H1 (cell line): ENCODE data around the gene GNG14. TPM values are rescaled to one million over a fixed set of nuclear protein-coding genes. Genes with fewer than 3 reads are reported as not detected.
A peak's percentile ranks its signal among the peaks of the same experiment; 100 is the strongest.

Experiments used
- CTCF ChIA-PET: fragments of 300-600 bp; sonication (Branson Sonifier 250); formaldehyde crosslinking; loops from one replicate; lab custom pipeline; 2021; ENCODE audit not compliant: partially characterized antibody; lab: Charles Lee
- POLR2A ChIA-PET: fragments of 300-600 bp; sonication (Branson Sonifier 250); formaldehyde crosslinking; loops from one replicate; lab custom pipeline; 2021; ENCODE audit warnings: inconsistent platforms; ENCODE audit not compliant: partially characterized antibody; lab: Charles Lee
- DNase-seq, 2 experiments: peaks; one replicate each; pipeline versions ENCODE4 v3.0.0 to v3.0.0-alpha.2; 2010 to 2022; ENCODE audit warnings: low spot score in 2 of 2, low read depth in 1 of 2, mixed read lengths in 1 of 2
- FAIRE-seq: peaks from 2 replicates; lab custom pipeline; 2011; peaks lifted over from hg19 to GRCh38; lab: Jason Lieb, UNC
- H2AFZ ChIP-seq: 2 replicates; pipeline ENCODE4 v1.8.1; 2012; ENCODE audit warnings: low read length, inconsistent platforms
- H2AK5ac ChIP-seq: 2 replicates; pipeline ENCODE4 v1.6.1; 2013; ENCODE audit warnings: low read depth, low read length
- H2BK120ac ChIP-seq: replicated peaks from 2 replicates; pipeline ENCODE3; 2013; ENCODE audit warnings: low read depth, low read length, inconsistent platforms
- H2BK12ac ChIP-seq: 2 replicates; pipeline ENCODE4 v1.6.1; 2013; ENCODE audit warnings: low read depth, low read length
- H2BK15ac ChIP-seq: 2 replicates; pipeline ENCODE4 v1.6.1; 2013; ENCODE audit warnings: low read length
- H2BK20ac ChIP-seq: 2 replicates; pipeline ENCODE4 v1.6.1; 2013; ENCODE audit warnings: low read length
- H2BK5ac ChIP-seq: 2 replicates; pipeline ENCODE4 v1.6.1; 2013; ENCODE audit warnings: low read depth, low read length
- H3K14ac ChIP-seq: 2 replicates; pipeline ENCODE4 v1.6.1; 2013; ENCODE audit warnings: inconsistent platforms; ENCODE audit not compliant: insufficient read length
- H3K18ac ChIP-seq: 2 replicates; pipeline ENCODE4 v1.6.1; 2013; ENCODE audit warnings: low read length; ENCODE audit errors: extremely low read depth
- H3K23ac ChIP-seq: 2 replicates; pipeline ENCODE4 v1.6.1; 2013; ENCODE audit warnings: inconsistent platforms; ENCODE audit not compliant: insufficient read length
- H3K23me2 ChIP-seq: 2 replicates; pipeline ENCODE4 v1.6.1; 2013; ENCODE audit warnings: low read depth, low read length
- H3K27ac ChIP-seq: 2 replicates; pipeline ENCODE4 v1.6.1; 2011; ENCODE audit warnings: low read depth, low read length, inconsistent platforms
- H3K27me3 ChIP-seq, 4 experiments: replicated peaks in 1 of 4; 1 replicate in 1 of 4; 2 replicates in 3 of 4; pipeline versions ENCODE4 v1.6.1 to v1.8.1; 2011 to 2013; ENCODE audit warnings: low read length in 3 of 4, mild to moderate bottlenecking in 3 of 4, inconsistent platforms in 2 of 4, mixed read lengths in 2 of 4, moderate library complexity in 1 of 4; ENCODE audit not compliant: control insufficient read depth in 3 of 4, insufficient read depth in 3 of 4; ENCODE audit errors: extremely low read depth in 1 of 4
- H3K36me3 ChIP-seq, 4 experiments: 2 replicates each; pipeline versions ENCODE4 v1.6.1 to v1.8.1; 2011 to 2013; ENCODE audit warnings: mild to moderate bottlenecking in 4 of 4, low read length in 3 of 4, moderate library complexity in 2 of 4, control low read depth in 1 of 4, inconsistent platforms in 1 of 4; ENCODE audit not compliant: insufficient read depth in 4 of 4, control insufficient read depth in 2 of 4
- H3K4ac ChIP-seq: replicated peaks from 2 replicates; pipeline ENCODE3; 2013; ENCODE audit warnings: low read length, low read depth, mixed read lengths, inconsistent platforms; ENCODE audit not compliant: insufficient read length
- H3K4me1 ChIP-seq, 4 experiments: replicated peaks in 1 of 4; 1 replicate in 1 of 4; 2 replicates in 3 of 4; pipeline versions ENCODE4 v1.6.1 to v1.8.1; 2011 to 2013; ENCODE audit warnings: low read length in 3 of 4, inconsistent platforms in 2 of 4, mixed read lengths in 1 of 4; ENCODE audit not compliant: insufficient read depth in 4 of 4, control insufficient read depth in 3 of 4
- H3K4me2 ChIP-seq, 2 experiments: 2 replicates each; pipeline versions ENCODE4 v1.6.1 to v1.8.1; 2011 to 2013; ENCODE audit warnings: low read depth in 2 of 2, low read length in 2 of 2, control low read depth in 1 of 2, inconsistent platforms in 1 of 2, mild to moderate bottlenecking in 1 of 2; ENCODE audit not compliant: insufficient read depth in 1 of 2
- H3K4me3 ChIP-seq, 4 experiments: fragments of 200-600, 300-600 bp in 1 of 4; sonication (generic), shearing (Covaris generic), sonication (Bioruptor Twin) in 1 of 4; 2 replicates each; pipeline versions ENCODE4 v1.5.1 to v1.8.1; 2011 to 2016; ENCODE audit warnings: low read length in 4 of 4, low read depth in 3 of 4, control low read depth in 2 of 4, inconsistent platforms in 2 of 4, mild to moderate bottlenecking in 2 of 4, mixed read lengths in 1 of 4, moderate library complexity in 1 of 4; ENCODE audit not compliant: insufficient read depth in 2 of 4; ENCODE audit errors: extremely low read depth in 1 of 4
- H3K56ac ChIP-seq: replicated peaks from 2 replicates; pipeline ENCODE3; 2013; ENCODE audit warnings: low read depth, mild to moderate bottlenecking, mixed read lengths, low read length, inconsistent platforms; ENCODE audit not compliant: insufficient read length
- H3K79me1 ChIP-seq: 2 replicates; pipeline ENCODE4 v1.6.1; 2013; ENCODE audit warnings: low read depth, low read length, control low read depth
- H3K79me2 ChIP-seq, 2 experiments: 2 replicates each; pipeline versions ENCODE4 v1.6.1 to v1.8.1; 2012 to 2013; ENCODE audit warnings: low read length in 2 of 2, mild to moderate bottlenecking in 2 of 2, inconsistent platforms in 1 of 2; ENCODE audit not compliant: insufficient read depth in 2 of 2, control insufficient read depth in 1 of 2
- H3K9ac ChIP-seq, 4 experiments: replicated peaks in 1 of 4; 1 replicate in 1 of 4; 2 replicates in 3 of 4; pipeline versions ENCODE4 v1.6.1 to v1.8.1; 2011 to 2013; ENCODE audit warnings: low read depth in 3 of 4, low read length in 3 of 4, control low read depth in 2 of 4, mild to moderate bottlenecking in 2 of 4, moderate library complexity in 2 of 4, inconsistent platforms in 1 of 4; ENCODE audit errors: extremely low read depth in 1 of 4
- H3K9me3 ChIP-seq, 2 experiments: 2 replicates each; pipeline versions ENCODE4 v1.6.1 to v1.8.1; 2012 to 2013; ENCODE audit warnings: mild to moderate bottlenecking in 2 of 2, moderate library complexity in 2 of 2, control low read depth in 1 of 2, inconsistent platforms in 1 of 2, low read depth in 1 of 2, low read length in 1 of 2, mixed read lengths in 1 of 2; ENCODE audit not compliant: insufficient read depth in 2 of 2
- H4K20me1 ChIP-seq, 2 experiments: replicated peaks in 1 of 2; 2 replicates each; pipeline versions ENCODE3 to v1.8.1; 2011 to 2013; ENCODE audit warnings: inconsistent platforms in 2 of 2, low read length in 2 of 2, mild to moderate bottlenecking in 1 of 2; ENCODE audit not compliant: insufficient read depth in 2 of 2, control insufficient read depth in 1 of 2
- H4K5ac ChIP-seq: 2 replicates; pipeline ENCODE4 v1.6.1; 2013; ENCODE audit warnings: low read length, low read depth, mixed read lengths, inconsistent platforms; ENCODE audit not compliant: insufficient read length
- H4K8ac ChIP-seq: 2 replicates; pipeline ENCODE4 v1.8.0; 2013; ENCODE audit warnings: mild to moderate bottlenecking, moderate library complexity, low read length, inconsistent platforms; ENCODE audit not compliant: insufficient read depth; ENCODE audit errors: extremely low read depth
- H4K91ac ChIP-seq: replicated peaks from 2 replicates; pipeline ENCODE3; 2013; ENCODE audit warnings: low read length, mixed read lengths, inconsistent platforms; ENCODE audit not compliant: insufficient read length
- E2F6 ChIP-seq: IDR thresholded peaks from 2 replicates; pipeline ENCODE4 v1.6.1; 2012; ENCODE audit warnings: inconsistent platforms
- MAFK ChIP-seq: IDR thresholded peaks from 2 replicates; pipeline ENCODE4 v1.6.1; 2012; ENCODE audit warnings: low read depth, mild to moderate bottlenecking, improper control_type of control experiment, low read length
- MAX ChIP-seq: IDR thresholded peaks from 2 replicates; pipeline ENCODE4 v1.6.1; 2012; ENCODE audit warnings: inconsistent platforms
- PHF8 ChIP-seq: fragments of 200-600 bp; sonication (generic); conservative IDR thresholded peaks from 2 replicates; pipeline ENCODE4 v1.7.1; 2012; ENCODE audit warnings: low read depth, mild to moderate bottlenecking, inconsistent platforms, low read length, moderate library complexity
- POLR2AphosphoS5 ChIP-seq: IDR thresholded peaks from 2 replicates; pipeline ENCODE4 v1.6.1; 2011; ENCODE audit warnings: low read depth, low read length
- RFX5 ChIP-seq: IDR thresholded peaks from 2 replicates; pipeline ENCODE4 v1.6.1; 2011; ENCODE audit warnings: low read depth, low read length, improper control_type of control experiment, borderline replicate concordance
- WGBS, 2 experiments: shearing (Covaris generic) in 1 of 2; methylation state at CpG; one replicate each; pipeline versions ENCODE4 v1.1.6 to v1.1.7; 2013 to 2015; ENCODE audit warnings: low lambda C conversion rate in 2 of 2, mixed read lengths in 2 of 2, inconsistent platforms in 1 of 2, low coverage in 1 of 2, missing lambda C conversion rate in 1 of 2; ENCODE audit not compliant: insufficient replicate concordance in 2 of 2, insufficient coverage in 1 of 2, insufficient read length in 1 of 2; ENCODE audit errors: extremely low coverage in 1 of 2, missing lambda C conversion rate in 1 of 2; 5-methylcytosine and 5-hydroxymethylcytosine counted together
- long read RNA-seq, 2 experiments: library from RNA in 1 of 2; library from capped mRNA in 1 of 2; stranded (forward); transcript quantifications; one replicate each; pipeline ENCODE4 v2.0.0, GENCODE V29; 2021; ENCODE audit warnings: inconsistent platforms in 1 of 2
- polyA minus RNA-seq, 3 experiments: library from RNA; depleted of rRNA, polyadenylated mRNA; stranded (reverse); fragments of >200 nt; gene quantifications; 1 replicate in 2 of 3; 2 replicates in 1 of 3; pipeline ENCODE4 v1.2.3, GENCODE V29; 2011
- polyA plus RNA-seq, 7 experiments: library from polyadenylated mRNA; depleted of rRNA in 3 of 7; stranded (reverse) in 5 of 7; unstranded in 2 of 7; fragments of >200 nt in 5 of 7; fragments of 200-250 nt in 2 of 7; gene quantifications; 1 replicate in 5 of 7; 2 replicates in 1 of 7; 4 replicates in 1 of 7; pipeline versions ENCODE4 v1.2.1 to v1.2.3, GENCODE V29; 2011 to 2013; ENCODE audit warnings: missing spikeins in 2 of 7, mixed read lengths in 2 of 7
- total RNA-seq: library from RNA; stranded (reverse); fragmentation: NEBNext Ultra II Directional; extraction: Animal tissue kit (Norgen Biotek cat#: 25700); gene quantifications from 2 replicates; pipeline ENCODE4 v1.2.1, GENCODE V29; 2021

Gene GNG14
- total RNA-seq = not detected in 2 replicates
- polyA plus RNA-seq (2011; rRNA removed) = not detected in 2 replicates
- polyA plus RNA-seq (2011; cell fraction: cytosol; rRNA removed) = not detected
- not detected for polyA plus RNA-seq (2011; cell fraction: nucleus; rRNA removed)
- polyA plus RNA-seq (2012, experiment 1 of 2) = not detected in 4 replicates
- polyA plus RNA-seq (2012, experiment 2 of 2) = not detected
- polyA plus RNA-seq (2013, experiment 1 of 2) = not detected
- not detected for polyA plus RNA-seq (2013, experiment 2 of 2)
- polyA minus RNA-seq (2011; rRNA and poly(A)+ RNA removed) = not detected in 2 replicates
- not detected for polyA minus RNA-seq (2011; cell fraction: cytosol; rRNA and poly(A)+ RNA removed)
- not detected for polyA minus RNA-seq (2011; cell fraction: nucleus; rRNA and poly(A)+ RNA removed)
- long read RNA-seq, experiment 1 = 0 reads
- long read RNA-seq, experiment 2 = 0 reads

DNA sequence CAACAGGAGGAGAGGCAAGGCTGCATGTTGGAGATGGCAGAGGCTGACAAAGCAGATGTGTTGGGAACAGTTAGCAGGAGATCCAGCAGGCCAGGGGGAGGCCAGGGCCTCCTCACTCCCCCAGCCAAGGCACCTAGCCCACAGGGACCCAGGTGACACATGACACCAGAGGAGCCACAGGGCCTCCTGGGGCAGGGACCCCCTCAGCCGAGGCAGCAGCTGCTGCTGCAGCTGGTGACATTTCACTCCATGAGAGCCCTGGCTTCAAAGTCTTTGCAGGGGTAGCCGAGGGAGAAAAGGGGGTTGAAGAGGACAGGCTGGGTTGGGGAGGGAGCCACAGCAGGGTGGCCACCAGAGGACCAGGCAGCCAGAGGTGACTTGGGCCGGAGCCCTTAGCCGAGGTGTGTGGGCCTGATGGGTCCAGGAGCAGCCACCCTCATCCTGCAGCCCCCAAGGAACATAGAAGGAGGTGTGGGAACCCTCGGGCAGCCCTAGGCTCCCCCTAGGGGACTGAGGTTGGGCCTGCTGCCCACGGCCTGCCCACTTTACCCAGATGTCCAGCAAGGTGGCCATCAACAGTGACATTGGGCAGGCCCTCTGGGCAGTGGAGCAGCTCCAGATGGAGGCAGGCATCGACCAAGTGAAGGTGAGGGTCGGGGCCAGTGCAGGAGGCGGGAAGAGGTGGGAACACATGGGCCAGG is at the start of gene GNG14:
GNG14 (plus strand) TSS at position 503 of the 701 bp plus-strand sequence; CDS start at position 554, 51 bp downstream.
- no peak for FAIRE-seq
- Histone ChIP-seq H2BK120ac (no peak within 1 kb of the TSS), H2BK20ac (no peak within 1 kb of the TSS), H3K14ac (no peak within 1 kb of the TSS), H2AK5ac (no peak within 1 kb of the TSS), H3K9me3 (no peaks in the 10 kb centered on the region), H3K18ac (no peak within 1 kb of the TSS), H2BK5ac (no peak within 1 kb of the TSS), H4K5ac (no peak within 1 kb of the TSS), H3K4me3 (no peak within 1 kb of the TSS), H4K91ac (no peak within 1 kb of the TSS), H3K79me1 (no peaks in the 10 kb centered on the region), H2BK12ac (no peak within 1 kb of the TSS), H3K4me2 (no peak within 1 kb of the TSS), H3K23me2 (no peaks in the 10 kb centered on the region), H4K8ac (no peak within 1 kb of the TSS; the same call in 1 of the 2 replicates), H2BK15ac (no peak within 1 kb of the TSS), H3K4me1 (peaks cover 0 to 2% (median 0%) of the 10 kb centered on the region in 4 experiments; a peak in 1 of 7 replicates), H3K56ac (no peak within 1 kb of the TSS), H2AFZ (no peak within 1 kb of the TSS), H3K23ac (no peak within 1 kb of the TSS), H3K27ac (no peak within 1 kb of the TSS), H3K79me2 (no peaks in the 10 kb centered on the region), H3K27me3 (no peaks in the 10 kb centered on the region), H3K9ac (no peak within 1 kb of the TSS), H4K20me1 (peaks cover 0 to 8% of the 10 kb centered on the region in 2 experiments), H3K36me3 (no peaks in the 10 kb centered on the region), H3K4ac (no peak within 1 kb of the TSS)
- POLR2A ChIA-PET = interaction anchor here (0.9 to 4.1 kb wide), 3 partner anchors 9 to 31 kb away, joined by 3 to 30 read pairs (median 4); partner anchors contain the start of gene FBXW9
- DNase-seq = no peak
- WGBS, 2 experiments = 90% methylated on average over 9 of the region's 9 CpGs; no CpG with 5 or more reads in 1 of the 2 experiments
- CTCF ChIA-PET = interaction anchor here (0.7 to 3.2 kb wide), 3 partner anchors 15 to 429 kb away, joined by 3 to 13 read pairs (median 3); partner anchors contain the start of gene TRIR
- TF ChIP-seq MAX = no peak
- 0 out of 2 replicates have a peak, but pooled peaks have one; percentile 26 for TF ChIP-seq E2F6
- TF ChIP-seq RFX5 = no peak
- TF ChIP-seq POLR2AphosphoS5 = no peak
- TF ChIP-seq MAFK = no peak
- TF ChIP-seq PHF8 = no peak
